Mammary epithelial cell (primary cell): ENCODE results near the gene TRIM5.

Experiments
- CTCF ChIP-seq, 2 donors: IDR thresholded peaks in 1 of 2; conservative IDR thresholded peaks in 1 of 2; 2 replicates each; pipeline ENCODE4 v1.5.1; 2011 to 2012; ENCODE audit warnings: inconsistent platforms in 2 of 2, low read length in 2 of 2, mild to moderate bottlenecking in 2 of 2, control low read depth in 1 of 2, low read depth in 1 of 2; ENCODE audit not compliant: insufficient read depth in 1 of 2; ENCODE audit errors: extremely low read depth in 1 of 2
- EZH2 ChIP-seq: IDR thresholded peaks from 2 replicates; pipeline ENCODE4 v1.6.1; 2012; ENCODE audit warnings: low read length, inconsistent platforms, borderline replicate concordance

GRCh38 chr11:5726351-5726750 is 41.5 kb upstream of the TRIM5 start:
- no peak for TF ChIP-seq CTCF (conservative IDR thresholded peaks at IDR 0.05 in 1 of 2, IDR thresholded peaks at IDR 0.05 in 1 of 2; ENCODE audit: extremely low read depth in 1 of 2, insufficient read depth in 1 of 2, low read depth in 1 of 2, low read length in 2 of 2)
- no peak for TF ChIP-seq EZH2
